NCI-H446 treated with DMSO at 0.1 percent for 48 hours (cell line): Measurements from ENCODE around the gene NEK2.
"Not testable (repeated sequence)": the region's sequence is repeated elsewhere in the genome, so short reads cannot be mapped to it uniquely, and the experiment has no call there.

Experiments
- DNase-seq: peaks from one replicate; lab custom pipeline; 2025; lab: John Stamatoyannopoulos, UW

The NEK2 gene

GRCh38 chr1:211650904-211651303, 24.5 kb downstream of the NEK2 start:
- DNase-seq: no peak

DNA sequence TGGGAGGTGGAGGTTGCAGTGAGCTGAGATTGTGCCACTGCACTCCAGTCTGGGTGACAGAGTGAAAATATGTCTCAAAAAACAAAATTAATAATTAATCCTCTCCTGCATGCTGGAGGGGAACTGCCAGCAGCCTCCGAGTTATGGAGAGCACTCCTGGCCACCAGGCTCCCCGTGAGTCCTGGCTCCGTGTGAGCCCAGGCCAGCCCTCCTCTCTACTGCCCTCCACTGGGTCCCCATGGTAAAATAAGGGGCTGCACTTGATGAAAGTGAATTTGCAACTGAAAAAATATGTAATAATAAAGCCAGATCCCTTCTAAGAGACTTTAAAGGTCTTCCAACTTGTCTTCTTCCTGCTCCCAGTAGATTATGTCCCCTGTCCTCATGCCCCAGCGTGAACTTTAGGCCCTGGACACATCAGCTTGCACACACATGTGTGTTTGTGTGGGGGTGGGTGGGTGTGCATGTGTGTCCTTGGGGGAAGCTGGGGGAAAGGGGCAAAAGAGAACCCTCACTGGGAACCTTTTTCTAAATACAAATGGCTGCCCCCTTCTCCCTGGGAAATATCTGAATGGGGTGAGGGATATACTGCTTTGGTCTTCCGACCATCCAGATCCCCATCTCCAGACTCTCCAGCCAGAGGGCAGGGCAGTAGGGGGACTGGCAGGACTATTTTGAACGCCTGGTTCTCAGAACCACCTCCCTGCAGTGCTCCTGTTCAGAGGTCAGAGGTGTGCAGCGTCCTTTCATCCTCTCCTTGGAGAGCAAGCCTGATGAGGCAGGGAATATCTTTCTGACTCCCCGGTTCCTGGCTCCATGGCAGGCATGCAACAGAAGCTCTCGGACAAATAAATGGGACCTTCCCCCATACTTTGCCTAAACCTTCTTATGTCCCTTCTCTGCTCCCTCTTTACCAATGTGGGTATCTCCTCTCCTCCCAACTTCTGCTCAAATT, 26.2 kb downstream of the NEK2 start:
- no peak for DNase-seq

DNA sequence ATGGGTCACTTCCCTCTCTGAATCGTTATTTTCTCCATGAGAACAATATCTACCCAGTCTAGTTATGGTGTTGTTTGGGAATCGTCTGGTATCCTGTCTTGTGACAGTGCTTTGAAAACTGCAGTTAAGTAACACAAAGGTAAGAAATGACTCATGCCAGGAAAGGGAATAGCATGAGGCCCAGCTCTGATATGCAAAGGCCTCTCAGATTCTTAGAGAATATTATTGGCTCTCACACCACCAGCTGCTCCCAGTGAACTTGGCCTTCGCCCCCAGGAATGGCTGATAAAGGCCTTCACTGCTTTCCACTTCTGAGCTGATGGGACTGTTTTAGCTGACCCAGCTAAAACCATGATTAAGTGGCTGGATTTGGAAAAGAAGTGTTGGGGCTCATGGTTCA, 27.1 kb downstream of the NEK2 start:
- DNase-seq: no peak

GRCh38 chr1:211647711-211648121, 27.7 kb downstream of the NEK2 start:
- no peak for DNase-seq

DNA sequence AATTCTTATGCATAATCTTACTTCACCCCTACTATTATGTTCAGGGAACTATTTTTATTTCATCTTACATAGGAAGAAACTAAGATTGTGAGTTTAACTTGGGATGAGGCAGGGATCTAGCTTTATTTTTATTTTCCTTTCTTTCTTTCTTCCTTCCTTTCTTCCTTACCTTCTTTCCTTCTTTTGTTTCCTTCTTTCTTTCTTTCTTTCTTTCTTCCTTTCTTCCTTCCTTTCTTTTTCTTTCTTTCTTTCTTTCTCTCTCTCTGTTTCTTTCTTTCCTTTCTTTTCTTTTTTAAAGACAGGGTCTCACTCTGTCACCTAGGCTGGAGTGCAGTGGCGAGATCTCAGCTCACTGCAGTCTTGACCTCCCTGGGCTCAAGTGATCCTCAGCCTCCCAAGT, 28.9 kb downstream of the NEK2 start:
- DNase-seq: no peak

GRCh38 chr1:211645601-211646000, 29.8 kb downstream of the NEK2 start:
- DNase-seq: not testable (repeated sequence)

- no peak for DNase-seq
Observed at GRCh38 chr1:211644653-211645052, 30.8 kb downstream of the NEK2 start.

DNA sequence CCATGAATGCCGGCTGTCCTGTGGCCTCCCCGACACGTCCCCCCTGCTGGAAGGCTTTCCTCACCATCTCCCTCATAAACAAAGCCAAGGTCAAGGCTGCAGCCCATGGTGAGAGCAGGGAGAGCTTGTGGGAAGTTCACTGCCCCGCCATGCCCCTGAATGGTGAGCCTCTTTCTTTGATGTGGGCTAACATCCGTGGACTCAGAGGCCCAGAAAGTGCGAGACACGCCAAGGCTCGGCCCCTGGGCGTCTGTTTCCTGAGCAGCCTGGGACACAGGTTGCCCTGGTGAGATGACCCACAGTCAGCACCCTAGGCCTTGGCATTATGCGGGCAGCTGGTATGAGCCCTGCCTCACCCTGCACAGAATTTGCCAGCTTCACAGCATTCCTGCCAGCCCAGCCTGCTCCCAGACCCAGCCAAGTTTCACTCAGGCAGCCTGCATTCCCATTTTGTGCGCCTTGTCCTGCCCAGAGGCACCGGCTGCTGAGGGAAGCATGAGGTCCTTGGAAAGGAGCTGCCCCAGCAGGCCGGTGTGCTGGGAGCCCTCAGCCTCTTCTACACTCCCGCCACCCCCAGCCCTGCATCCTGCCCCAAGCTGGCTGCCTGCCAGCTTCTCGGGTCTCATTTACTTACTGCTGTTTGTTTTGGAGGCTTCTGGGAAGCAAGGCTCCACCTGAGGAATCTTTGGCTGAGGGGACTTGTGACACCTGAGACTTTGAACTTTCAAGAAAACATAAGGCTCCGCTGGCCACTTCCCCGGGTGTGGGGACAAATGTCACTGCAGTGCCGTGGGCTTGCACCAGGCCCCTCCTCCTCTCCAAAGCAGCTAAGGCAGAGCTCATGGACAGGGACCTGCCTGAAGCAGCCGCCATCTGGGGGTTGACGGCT, 31.9 kb downstream of the NEK2 start:
- no peak for DNase-seq

GRCh38 chr1:211642870-211643269, 32.6 kb downstream of the NEK2 start:
- no peak for DNase-seq

DNA sequence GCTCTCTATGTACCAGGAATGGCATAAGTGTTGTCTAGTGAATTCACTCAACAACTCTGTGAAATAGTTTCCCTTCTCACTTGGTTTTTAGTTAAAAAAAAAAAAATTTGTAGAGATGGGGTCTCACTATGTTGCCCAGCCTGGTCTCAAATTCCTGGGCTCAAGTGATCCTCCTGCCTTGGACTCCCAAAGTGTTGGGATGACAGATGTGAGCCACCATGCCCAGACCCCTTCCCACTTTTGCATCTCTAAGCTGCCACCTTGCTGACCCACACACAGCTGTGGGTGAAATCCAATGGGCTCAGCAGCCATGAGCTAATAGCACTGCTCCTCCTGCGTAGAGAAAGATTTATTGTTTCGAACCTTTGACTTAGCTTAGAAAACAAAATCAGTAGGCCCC, 33.5 kb downstream of the NEK2 start:
- no peak for DNase-seq

GRCh38 chr1:211641044-211641800, 34.2 kb downstream of the NEK2 start:
- DNase-seq: no peak

- DNase-seq: no peak
Observed at GRCh38 chr1:211640301-211640630, 35.2 kb downstream of the NEK2 start.

- DNase-seq: no peak
Observed at GRCh38 chr1:211639475-211640300, 35.7 kb downstream of the NEK2 start.

GRCh38 chr1:211638689-211639101, 36.7 kb downstream of the NEK2 start:
- DNase-seq: no peak

DNA sequence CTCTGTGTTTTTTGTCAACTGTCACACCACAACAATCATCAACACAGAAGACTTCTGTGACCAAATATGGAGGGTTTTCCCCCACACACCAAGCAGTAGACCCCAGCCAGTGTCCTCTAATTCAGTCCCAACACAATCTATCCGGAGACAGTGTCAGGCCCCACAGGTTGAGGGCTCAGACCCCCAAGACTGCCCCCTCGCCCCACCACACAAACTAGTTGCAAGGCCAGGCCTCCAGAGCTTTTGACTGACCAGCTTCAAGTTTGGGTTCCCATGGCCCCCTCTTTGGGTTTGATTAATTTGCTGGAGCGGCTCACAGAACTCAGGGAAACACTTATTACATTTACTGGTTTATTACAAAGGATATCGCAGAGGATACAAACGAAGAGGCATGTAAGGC, 37.2 kb downstream of the NEK2 start:
- DNase-seq: no peak

GRCh38 chr1:211637066-211637465, 38.4 kb downstream of the NEK2 start:
- no peak for DNase-seq

- not testable (repeated sequence) for DNase-seq
Observed at GRCh38 chr1:211636575-211637029, 38.8 kb downstream of the NEK2 start.

GRCh38 chr1:211635597-211636205, 39.7 kb downstream of the NEK2 start:
- no peak for DNase-seq

- no peak for DNase-seq
Observed at GRCh38 chr1:211634931-211635330, 40.5 kb downstream of the NEK2 start.

DNA sequence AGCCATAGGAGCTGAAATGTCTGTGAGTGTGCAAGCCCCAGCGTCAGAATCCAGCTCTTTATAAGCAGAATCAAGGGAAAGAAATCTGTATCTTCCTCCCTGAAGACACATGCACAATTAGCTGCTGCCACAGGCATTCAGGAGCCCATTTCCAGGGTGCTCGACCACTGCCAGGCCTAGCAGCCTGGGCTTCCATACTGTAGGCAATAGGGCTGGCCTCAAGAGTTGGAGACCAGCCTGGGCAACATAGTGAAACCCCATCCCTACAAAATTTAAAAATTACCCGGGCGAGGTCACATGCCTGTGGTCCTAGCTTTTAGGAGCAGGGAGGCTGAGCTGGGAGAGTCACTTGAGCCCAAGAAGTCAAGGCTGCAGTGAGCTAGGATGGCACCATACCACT, 41.0 kb downstream of the NEK2 start:
- DNase-seq: no peak

GRCh38 chr1:211633524-211633846, 41.9 kb downstream of the NEK2 start:
- no peak for DNase-seq
